Measurements from ENCODE around the gene MAMLD1. TPM values are rescaled to one million over a fixed set of nuclear protein-coding genes. Genes with fewer than 3 reads are reported as not detected.

Gene MAMLD1
- total RNA-seq, 4 donors from 2014 or later, result 2.2 to 7.3 (median 3.9) TPM

- H3K27me3 ChIP-seq, result no peaks in the 10 kb centered on the region
- ATAC-seq, result no peak
- no peaks in the 10 kb centered on the region for H3K9me3 ChIP-seq
- H3K27ac ChIP-seq, result no peak overlapping the region
- no peaks in the 10 kb centered on the region for H3K36me3 ChIP-seq
- H3K4me1 ChIP-seq, result no peaks in the 10 kb centered on the region
- 71 to 80% methylated on average over 1 to 2 of the region's 2 CpGs for WGBS, 2 donors (ENCODE audit: low coverage in 1 of 2)
- H3K4me3 ChIP-seq, result no peak overlapping the region
- TF ChIP-seq EP300 (IDR thresholded peaks at IDR 0.05) (no peak), POLR2A (IDR thresholded peaks at IDR 0.05) (no peak), CTCF (IDR thresholded peaks at IDR 0.05) (no peak), POLR2AphosphoS5 (IDR thresholded peaks at IDR 0.05) (no peak)
Observed at GRCh38 chrX:150438165-150438564, 75.0 kb downstream of the MAMLD1 start.

DNA sequence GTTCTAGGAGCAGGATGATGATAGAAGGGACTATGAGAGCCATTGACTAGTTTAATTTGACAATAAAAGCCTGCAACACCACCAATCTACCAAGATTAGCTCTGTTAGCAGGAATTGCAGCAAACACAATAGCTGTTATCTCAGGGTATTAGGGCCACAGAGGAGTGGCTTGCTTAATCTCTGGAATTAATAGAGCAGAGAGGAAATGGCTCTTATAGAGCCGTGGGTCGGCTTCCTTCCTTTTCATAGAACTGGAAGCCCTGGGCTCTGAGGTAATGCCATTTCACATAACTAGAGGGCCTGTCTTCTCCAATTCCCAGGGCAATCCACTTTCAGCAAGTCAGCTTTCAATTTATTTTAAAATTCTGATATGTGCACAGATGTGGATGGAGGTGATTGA, 83.0 kb downstream of the MAMLD1 start:
- no peak for ATAC-seq
- no CpG with 5 or more reads among the region's 2 CpGs for WGBS, 2 donors (ENCODE audit: low coverage in 1 of 2)
- no peaks in the 10 kb centered on the region for H3K27me3 ChIP-seq
- no peaks in the 10 kb centered on the region for H3K4me1 ChIP-seq
- H3K9me3 ChIP-seq, result no peaks in the 10 kb centered on the region
- no peaks in the 10 kb centered on the region for H3K36me3 ChIP-seq
- no peak for TF ChIP-seq CTCF (IDR thresholded peaks at IDR 0.05)
- TF ChIP-seq POLR2AphosphoS5 (IDR thresholded peaks at IDR 0.05), result no peak
- no peak overlapping the region for H3K27ac ChIP-seq
- H3K4me3 ChIP-seq, result no peak overlapping the region

GRCh38 chrX:150446995-150447394, 83.9 kb downstream of the MAMLD1 start:
- no peak overlapping the region for H3K4me3 ChIP-seq
- WGBS, 2 donors (ENCODE audit: low coverage in 1 of 2), result 50 to 100% methylated on average over 1 of the region's 1 CpG
- TF ChIP-seq POLR2A (IDR thresholded peaks at IDR 0.05) (no peak), CTCF (IDR thresholded peaks at IDR 0.05) (no peak), EP300 (IDR thresholded peaks at IDR 0.05) (no peak), POLR2AphosphoS5 (IDR thresholded peaks at IDR 0.05) (no peak)
- no peak overlapping the region for H3K27ac ChIP-seq
- no peaks in the 10 kb centered on the region for H3K36me3 ChIP-seq
- no peaks in the 10 kb centered on the region for H3K4me1 ChIP-seq
- no peak for ATAC-seq
- no peaks in the 10 kb centered on the region for H3K27me3 ChIP-seq
- no peaks in the 10 kb centered on the region for H3K9me3 ChIP-seq

GRCh38 chrX:150449313-150449712, 86.2 kb downstream of the MAMLD1 start:
- Histone ChIP-seq H3K4me3 (no peak overlapping the region), H3K27ac (no peak overlapping the region), H3K9me3 (no peaks in the 10 kb centered on the region), H3K27me3 (no peaks in the 10 kb centered on the region), H3K4me1 (no peaks in the 10 kb centered on the region), H3K36me3 (no peaks in the 10 kb centered on the region)
- ATAC-seq, result no peak
- TF ChIP-seq POLR2AphosphoS5 (IDR thresholded peaks at IDR 0.05), result no peak
- TF ChIP-seq CTCF (IDR thresholded peaks at IDR 0.05), result no peak
- TF ChIP-seq POLR2A (IDR thresholded peaks at IDR 0.05), result no peak
- TF ChIP-seq EP300 (IDR thresholded peaks at IDR 0.05), result no peak
- 51% methylated on average over 5 of the region's 5 CpGs; no CpG with 5 or more reads in 1 of the 2 donors for WGBS, 2 donors (ENCODE audit: low coverage in 1 of 2)

GRCh38 chrX:150450519-150451177, 87.5 kb downstream of the MAMLD1 start:
- H3K27ac ChIP-seq, result no peak overlapping the region
- no peak for ATAC-seq
- TF ChIP-seq CTCF (IDR thresholded peaks at IDR 0.05), result no peak
- no peak for TF ChIP-seq POLR2A (IDR thresholded peaks at IDR 0.05)
- TF ChIP-seq POLR2AphosphoS5 (IDR thresholded peaks at IDR 0.05), result no peak
- no peak for TF ChIP-seq EP300 (IDR thresholded peaks at IDR 0.05)
- no peaks in the 10 kb centered on the region for H3K27me3 ChIP-seq
- H3K36me3 ChIP-seq, result no peaks in the 10 kb centered on the region
- no peaks in the 10 kb centered on the region for H3K4me1 ChIP-seq
- WGBS, 2 donors (ENCODE audit: low coverage in 1 of 2), result 100% methylated on average over 1 to 2 of the region's 5 CpGs
- H3K9me3 ChIP-seq, result no peaks in the 10 kb centered on the region
- H3K4me3 ChIP-seq, result no peak overlapping the region

All from gastroesophageal sphincter (tissue), 4 donors.